ENCODE measurements around the gene TNNI2.

TNNI2 gene

GRCh38 chr11:1821562-1821961, 17.2 kb upstream of the TNNI2 start:
- no peak for DNase-seq (ENCODE audit: low read depth)

- DNase-seq (ENCODE audit: low read depth), result no peak
These were observed 16.0 kb upstream of the TNNI2 start for GRCh38 chr11:1822648-1823375.

GRCh38 chr11:1823376-1824220, 15.2 kb upstream of the TNNI2 start:
- DNase-seq (ENCODE audit: low read depth), result no peak

GRCh38 chr11:1824221-1825038, 14.4 kb upstream of the TNNI2 start:
- DNase-seq (ENCODE audit: low read depth), result no peak

- no peak for DNase-seq (ENCODE audit: low read depth)
These were observed 13.6 kb upstream of the TNNI2 start for GRCh38 chr11:1825039-1825740.

GRCh38 chr11:1825785-1826451, 12.9 kb upstream of the TNNI2 start:
- no peak for DNase-seq (ENCODE audit: low read depth)

GRCh38 chr11:1826552-1827094, 12.2 kb upstream of the TNNI2 start:
- DNase-seq (ENCODE audit: low read depth), result no peak

GRCh38 chr11:1827095-1827813, 11.5 kb upstream of the TNNI2 start:
- no peak for DNase-seq (ENCODE audit: low read depth)

GRCh38 chr11:1827931-1828330, 10.8 kb upstream of the TNNI2 start:
- no peak for DNase-seq (ENCODE audit: low read depth)

GRCh38 chr11:1828542-1828941, 10.2 kb upstream of the TNNI2 start:
- DNase-seq (ENCODE audit: low read depth), result no peak

GRCh38 chr11:1829039-1829820, 9.6 kb upstream of the TNNI2 start:
- no peak for DNase-seq (ENCODE audit: low read depth)

GRCh38 chr11:1830004-1830321, 8.8 kb upstream of the TNNI2 start:
- DNase-seq (ENCODE audit: low read depth), result no peak

GRCh38 chr11:1830322-1831223, 8.2 kb upstream of the TNNI2 start:
- DNase-seq (ENCODE audit: low read depth), result no peak

- no peak for DNase-seq (ENCODE audit: low read depth)
These were observed 7.2 kb upstream of the TNNI2 start for GRCh38 chr11:1831338-1832210.

GRCh38 chr11:1832211-1832919, 6.4 kb upstream of the TNNI2 start:
- DNase-seq (ENCODE audit: low read depth), result no peak

- DNase-seq (ENCODE audit: low read depth), result no peak
These were observed 5.9 kb upstream of the TNNI2 start for GRCh38 chr11:1832920-1833295.

GRCh38 chr11:1834062-1834610, 4.6 kb upstream of the TNNI2 start:
- no peak for DNase-seq (ENCODE audit: low read depth)

All from non-pigmented ciliary epithelial cell (primary cell).